Ovary (tissue), 9 donors: ENCODE data around the gene HELQ. TPM values are rescaled to one million over a fixed set of nuclear protein-coding genes. Genes with fewer than 3 reads are reported as not detected.

Experiments used
- DNase-seq, 5 donors: peaks; one replicate each; pipeline ENCODE4 v3.0.0-alpha.2; 2019 to 2020
- H3K27ac ChIP-seq, 2 donors: fragments of 200-600 bp; one replicate each; pipeline versions ENCODE4 v1.5.1 to v1.8.0; 2019 to 2022
- H3K27me3 ChIP-seq: fragments of 200-600 bp; one replicate; pipeline ENCODE4 v1.8.0; 2022
- H3K36me3 ChIP-seq: fragments of 200-600 bp; sonication (generic); one replicate; pipeline ENCODE4 v1.5.1; 2019
- H3K4me1 ChIP-seq: one replicate; pipeline ENCODE4 v1.8.1; 2013; ENCODE audit warnings: mild to moderate bottlenecking, moderate library complexity; ENCODE audit not compliant: insufficient read depth
- H3K4me3 ChIP-seq: fragments of 200-600 bp; sonication (generic); one replicate; pipeline ENCODE4 v1.5.1; 2017
- H3K9me3 ChIP-seq, 2 donors: fragments of 200-600 bp in 1 of 2; sonication (generic) in 1 of 2; one replicate each; pipeline versions ENCODE4 v1.5.1 to v1.8.1; 2013 to 2019; ENCODE audit warnings: mild to moderate bottlenecking in 1 of 2, moderate library complexity in 1 of 2
- EP300 ChIP-seq: sonication (generic); formaldehyde crosslinking; IDR thresholded peaks from one replicate; pipeline ENCODE4 v1.6.1; 2017; ENCODE audit warnings: antibody characterized with exemption
- POLR2A ChIP-seq: fragments of 450-650 bp; IDR thresholded peaks from one replicate; pipeline ENCODE4 v1.6.1; 2017; ENCODE audit warnings: antibody characterized with exemption, mild to moderate bottlenecking, moderate library complexity
- WGBS, 3 donors: extraction: QIAGEN DNeasy Blood & Tissue Kit in 1 of 3; methylation state at CpG; one replicate each; pipeline versions ENCODE4 v1.1.5 to v1.1.7; 2013 to 2017; 5-methylcytosine and 5-hydroxymethylcytosine counted together
- intact Hi-C, 4 donors: fragments of 100-400 bp; cut with DNase I; formaldehyde crosslinking; loops; one replicate each; pipeline versions ENCODE4 v1.11.0 to v1.15.1; 2022 to 2023
- polyA plus RNA-seq, 2 donors: library from polyadenylated mRNA; stranded (reverse); fragments of 200-250 nt in 1 of 2; fragments of 350-450 nt in 1 of 2; fragmentation: Illumina TruSeq in 1 of 2; extraction: RNeasy Lipid Tissue Mini Kit (QIAGEN cat#74804) in 1 of 2; gene quantifications; one replicate each; pipeline ENCODE4 v1.2.3, GENCODE V29; 2013 to 2014
- total RNA-seq, 7 donors: library from RNA; depleted of rRNA in 2 of 7; stranded (reverse); fragments of >200 nt in 2 of 7; fragmentation: NEBNext Ultra II Directional in 3 of 7; extraction: Animal tissue kit (Norgen Biotek cat#: 25700) in 3 of 7; gene quantifications; one replicate each; pipeline versions ENCODE4 v1.1.0 to v1.2.4, GENCODE V29; 2016 to 2023
- TF ChIP-seq, protein P1 (sequence below), 3 donors: fragments of 450-650 bp in 2 of 3; fragments of 200-600 bp in 1 of 3; IDR thresholded peaks; one replicate each; pipeline versions ENCODE4 v1.5.1 to v1.8.0; 2016 to 2022; ENCODE audit warnings: antibody characterized with exemption in 3 of 3, mild to moderate bottlenecking in 1 of 3
- donor health status: DM: no; HTN: no; CAD: no; lungs with moderate emphysema.
- donor health status: DM: no; HTN: no; CAD: no.
- donor health status: Bipolar disorder and iron deficiency.
- donor health status: DM: yes; HTN: yes; CAD: no.
- donor health status: DM: no; HTN: no; CAD: no.
- donor health status: DM: yes; HTN: yes; CAD: no.

HELQ gene
- total and polyA plus RNA-seq, 9 donors, result 15.5 to 30.8 (median 21.8) TPM

DNA sequence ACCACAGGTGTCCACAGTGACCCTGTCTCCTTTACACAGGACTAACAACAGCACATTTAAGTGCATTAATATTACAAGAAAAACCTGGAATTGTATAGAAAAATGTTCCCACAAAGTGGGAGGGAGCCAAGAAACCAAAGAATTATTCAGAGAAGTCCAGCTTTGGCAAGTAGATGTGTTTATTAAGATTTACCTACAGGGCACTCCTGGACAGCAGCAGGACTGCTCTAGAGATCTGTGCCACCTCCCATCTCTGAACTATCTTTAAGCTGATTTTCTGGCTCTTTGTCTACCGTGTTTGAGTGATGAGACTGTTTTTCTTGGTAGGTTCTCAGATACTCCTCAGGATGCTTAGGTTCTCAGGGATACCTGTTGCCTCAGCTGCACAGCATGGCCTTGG is 82.7 kb downstream of the HELQ start:
- Histone ChIP-seq H3K4me3 (no peak overlapping the region), H3K27ac (no peak overlapping the region), H3K9me3 (no peaks in the 10 kb centered on the region), H3K4me1 (no peaks in the 10 kb centered on the region), H3K27me3 (no peaks in the 10 kb centered on the region), H3K36me3 (no peaks in the 10 kb centered on the region)
- intact Hi-C loops, result no loop called here
- WGBS, 3 donors, result 55 to 68% (median 63%) methylated on average over 1 of the region's 1 CpG
- DNase-seq, result no peak
- TF ChIP-seq, protein P1, sequence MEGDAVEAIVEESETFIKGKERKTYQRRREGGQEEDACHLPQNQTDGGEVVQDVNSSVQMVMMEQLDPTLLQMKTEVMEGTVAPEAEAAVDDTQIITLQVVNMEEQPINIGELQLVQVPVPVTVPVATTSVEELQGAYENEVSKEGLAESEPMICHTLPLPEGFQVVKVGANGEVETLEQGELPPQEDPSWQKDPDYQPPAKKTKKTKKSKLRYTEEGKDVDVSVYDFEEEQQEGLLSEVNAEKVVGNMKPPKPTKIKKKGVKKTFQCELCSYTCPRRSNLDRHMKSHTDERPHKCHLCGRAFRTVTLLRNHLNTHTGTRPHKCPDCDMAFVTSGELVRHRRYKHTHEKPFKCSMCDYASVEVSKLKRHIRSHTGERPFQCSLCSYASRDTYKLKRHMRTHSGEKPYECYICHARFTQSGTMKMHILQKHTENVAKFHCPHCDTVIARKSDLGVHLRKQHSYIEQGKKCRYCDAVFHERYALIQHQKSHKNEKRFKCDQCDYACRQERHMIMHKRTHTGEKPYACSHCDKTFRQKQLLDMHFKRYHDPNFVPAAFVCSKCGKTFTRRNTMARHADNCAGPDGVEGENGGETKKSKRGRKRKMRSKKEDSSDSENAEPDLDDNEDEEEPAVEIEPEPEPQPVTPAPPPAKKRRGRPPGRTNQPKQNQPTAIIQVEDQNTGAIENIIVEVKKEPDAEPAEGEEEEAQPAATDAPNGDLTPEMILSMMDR (IDR thresholded peaks at IDR 0.05), result no peak
- TF ChIP-seq EP300, result no peak
- TF ChIP-seq POLR2A, result no peak

DNA sequence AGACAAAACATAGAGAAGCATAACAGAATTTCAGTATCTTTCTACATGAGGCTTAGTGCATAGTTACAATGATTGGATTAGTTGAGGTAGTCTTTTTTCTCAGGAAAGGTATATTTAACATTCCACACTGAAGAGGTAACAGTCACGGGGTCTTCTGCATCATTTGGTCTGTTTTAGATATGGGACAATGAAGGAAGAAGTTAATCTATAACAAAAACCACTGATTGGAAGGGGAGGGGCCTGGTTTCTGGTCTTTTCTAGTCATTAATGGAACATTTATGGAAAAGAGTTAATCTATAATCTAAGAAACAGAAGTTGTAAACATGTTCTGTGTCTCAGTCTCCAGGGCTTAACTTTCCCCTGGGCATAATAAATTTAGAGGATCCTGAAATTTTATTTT is 83.7 kb downstream of the HELQ start:
- Histone ChIP-seq H3K4me1 (no peaks in the 10 kb centered on the region), H3K9me3 (no peaks in the 10 kb centered on the region), H3K4me3 (no peak overlapping the region), H3K36me3 (no peaks in the 10 kb centered on the region), H3K27ac (no peak overlapping the region), H3K27me3 (no peaks in the 10 kb centered on the region)
- WGBS, 3 donors, result 88 to 95% (median 92%) methylated on average over 1 of the region's 1 CpG
- intact Hi-C loops, result no loop called here
- no peak for DNase-seq
- TF ChIP-seq EP300 (no peak), POLR2A (no peak)
- TF ChIP-seq, protein P1 (IDR thresholded peaks at IDR 0.05), result no peak

DNA sequence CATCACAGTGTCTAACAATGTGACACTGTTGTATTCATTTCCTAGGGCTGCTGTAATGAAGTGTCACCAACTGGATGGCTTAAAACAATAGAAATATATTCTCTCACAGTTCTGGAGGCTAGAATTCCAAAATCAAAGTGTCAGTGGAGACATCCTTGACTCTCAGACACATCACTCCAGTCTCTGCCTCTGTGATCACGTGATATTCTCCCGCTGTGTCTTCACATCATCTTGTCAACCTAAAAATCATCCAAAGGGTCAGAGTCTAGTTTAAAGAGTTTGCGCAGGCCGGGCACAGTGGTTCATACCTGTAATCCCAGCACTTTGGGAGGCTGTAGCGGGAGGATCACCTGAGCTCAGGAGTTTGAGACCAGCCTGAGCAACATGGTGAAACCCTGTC is 84.4 kb downstream of the HELQ start:
- Histone ChIP-seq H3K9me3 (no peaks in the 10 kb centered on the region), H3K27ac (no peak overlapping the region), H3K36me3 (no peaks in the 10 kb centered on the region), H3K4me1 (no peaks in the 10 kb centered on the region), H3K4me3 (no peak overlapping the region), H3K27me3 (no peaks in the 10 kb centered on the region)
- intact Hi-C loops, result no loop called here
- WGBS, 3 donors, result 81 to 93% (median 92%) methylated on average over 5 of the region's 5 CpGs
- TF ChIP-seq, protein P1 (IDR thresholded peaks at IDR 0.05), result no peak
- no peak for TF ChIP-seq EP300
- no peak for TF ChIP-seq POLR2A
- no peak for DNase-seq

DNA sequence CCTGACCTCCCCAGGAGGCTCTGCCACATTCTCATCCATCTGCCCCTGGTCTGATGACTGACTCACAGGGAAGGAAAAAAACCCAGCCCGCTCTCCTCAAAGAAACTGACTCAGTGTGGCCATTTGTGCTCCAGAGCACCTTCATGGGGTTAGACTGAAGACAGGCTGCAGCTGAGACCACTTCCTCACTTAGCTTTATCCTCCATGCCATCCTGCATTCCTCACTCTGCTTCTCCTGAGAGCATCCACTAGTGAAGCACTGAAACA is 85.0 kb downstream of the HELQ start:
- Histone ChIP-seq H3K27me3 (no peaks in the 10 kb centered on the region), H3K4me1 (no peaks in the 10 kb centered on the region), H3K27ac (no peak overlapping the region), H3K4me3 (no peak overlapping the region), H3K9me3 (no peaks in the 10 kb centered on the region), H3K36me3 (no peaks in the 10 kb centered on the region)
- WGBS, 3 donors, result 55 to 95% (median 91%) methylated on average over 1 of the region's 1 CpG
- intact Hi-C loops, result no loop called here
- no peak for TF ChIP-seq POLR2A
- TF ChIP-seq, protein P1 (IDR thresholded peaks at IDR 0.05), result no peak
- no peak for TF ChIP-seq EP300
- no peak for DNase-seq
